IMR-90 (cell line): ENCODE results near the gene ARSD. TPM values are rescaled to one million over a fixed set of nuclear protein-coding genes. Genes with fewer than 3 reads are reported as not detected.

ENCODE experiments used
- ATAC-seq: fragments of 200-7000 bp; cut with Tn5 transposase; 2 replicates; pipeline ENCODE4 v1.9.1; 2020; ENCODE audit warnings: low read depth, mild to moderate bottlenecking, moderate library complexity
- BruUV-seq: library from RNA; stranded (reverse); fragments of 400-500 nt; replicated peaks from 2 replicates; lab custom pipeline; 2021; lab: Mats Ljungman, UMichigan
- CTCF ChIA-PET: fragments of 300-600 bp; formaldehyde crosslinking; extraction: SDS; loops from one replicate; lab custom pipeline; 2021; ENCODE audit warnings: antibody characterized with exemption; lab: Yijun Ruan, JAX
- POLR2A ChIA-PET: fragments of 300-600 bp; sonication (Branson Sonifier 250); formaldehyde crosslinking; loops from one replicate; lab custom pipeline; 2022; ENCODE audit warnings: antibody characterized with exemption; ENCODE audit not compliant: unreplicated experiment; lab: Charles Lee
- DNase-seq: peaks from one replicate; pipeline ENCODE4 v3.0.0; 2013
- H2AFZ ChIP-seq: replicated peaks from 2 replicates; pipeline ENCODE3; 2013; ENCODE audit warnings: low read length, mild to moderate bottlenecking; ENCODE audit not compliant: poor library complexity
- H2AK5ac ChIP-seq: 2 replicates; pipeline ENCODE4 v1.6.1; 2013; ENCODE audit warnings: low read depth, low read length, inconsistent platforms
- H2AK9ac ChIP-seq: replicated peaks from 2 replicates; pipeline ENCODE3; 2013; ENCODE audit warnings: mild to moderate bottlenecking, low read depth, low read length, moderate library complexity; ENCODE audit not compliant: poor library complexity
- H2BK120ac ChIP-seq: 2 replicates; pipeline ENCODE4 v1.6.1; 2013; ENCODE audit warnings: low read depth, low read length, inconsistent platforms
- H2BK15ac ChIP-seq: 3 replicates; pipeline ENCODE4 v1.6.1; 2013; ENCODE audit warnings: low read depth, low read length, inconsistent platforms
- H2BK20ac ChIP-seq: 2 replicates; pipeline ENCODE4 v1.6.1; 2013; ENCODE audit warnings: low read depth, mild to moderate bottlenecking, inconsistent platforms, low read length, moderate library complexity
- H2BK5ac ChIP-seq: 2 replicates; pipeline ENCODE4 v1.6.1; 2013; ENCODE audit warnings: mild to moderate bottlenecking, low read depth, low read length, inconsistent platforms; ENCODE audit not compliant: poor library complexity, severe bottlenecking
- H3K14ac ChIP-seq: replicated peaks from 2 replicates; pipeline ENCODE4 v1.6.1; 2013; ENCODE audit warnings: low read depth, low read length, inconsistent platforms
- H3K18ac ChIP-seq: 2 replicates; pipeline ENCODE4 v1.6.1; 2013; ENCODE audit warnings: low read depth, low read length, control low read depth
- H3K23ac ChIP-seq: 2 replicates; pipeline ENCODE4 v1.6.1; 2013; ENCODE audit warnings: low read depth, low read length, inconsistent platforms
- H3K27ac ChIP-seq: 2 replicates; pipeline ENCODE4 v1.5.1; 2013; ENCODE audit warnings: mild to moderate bottlenecking, control low read depth, low read length; ENCODE audit not compliant: insufficient read depth
- H3K27me3 ChIP-seq: 2 replicates; pipeline ENCODE4 v1.6.1; 2013; ENCODE audit warnings: low read length; ENCODE audit not compliant: control insufficient read depth, insufficient read depth
- H3K36me3 ChIP-seq: 2 replicates; pipeline ENCODE4 v1.6.1; 2013; ENCODE audit warnings: low read length, mixed read lengths; ENCODE audit not compliant: control insufficient read depth, insufficient read depth
- H3K4ac ChIP-seq: 2 replicates; pipeline ENCODE4 v1.6.1; 2013; ENCODE audit warnings: low read depth, low read length, inconsistent platforms
- H3K4me1 ChIP-seq: 2 replicates; pipeline ENCODE4 v1.6.1; 2013; ENCODE audit warnings: low read length, mixed read lengths; ENCODE audit not compliant: control insufficient read depth, insufficient read depth
- H3K4me2 ChIP-seq: 2 replicates; pipeline ENCODE4 v1.6.1; 2013; ENCODE audit warnings: low read depth, mild to moderate bottlenecking, control low read depth, low read length, moderate library complexity
- H3K4me3 ChIP-seq: 2 replicates; pipeline ENCODE4 v1.5.1; 2013; ENCODE audit warnings: low read depth, mild to moderate bottlenecking, control low read depth, low read length, moderate library complexity; ENCODE audit not compliant: insufficient read depth
- H3K56ac ChIP-seq: 2 replicates; pipeline ENCODE4 v1.6.1; 2013; ENCODE audit warnings: low read length, inconsistent platforms; ENCODE audit not compliant: insufficient read depth; ENCODE audit errors: extremely low read depth
- H3K79me1 ChIP-seq, 2 experiments: 2 replicates each; pipeline ENCODE4 v1.6.1; 2013; ENCODE audit warnings: low read length in 2 of 2, inconsistent platforms in 1 of 2, low read depth in 1 of 2
- H3K9ac ChIP-seq: 2 replicates; pipeline ENCODE4 v1.6.1; 2013; ENCODE audit warnings: low read depth, low read length, control low read depth
- H3K9me1 ChIP-seq: 2 replicates; pipeline ENCODE4 v1.6.1; 2013; ENCODE audit warnings: low read length, inconsistent platforms; ENCODE audit not compliant: insufficient read depth
- H3K9me3 ChIP-seq: 2 replicates; pipeline ENCODE4 v1.6.1; 2013; ENCODE audit warnings: low read length; ENCODE audit not compliant: control insufficient read depth, insufficient read depth
- H4K20me1 ChIP-seq: 2 replicates; pipeline ENCODE4 v1.6.1; 2013; ENCODE audit warnings: low read length, inconsistent platforms; ENCODE audit not compliant: insufficient read depth
- H4K5ac ChIP-seq: 2 replicates; pipeline ENCODE4 v1.6.1; 2013; ENCODE audit warnings: mild to moderate bottlenecking, low read depth, low read length, control low read depth
- H4K8ac ChIP-seq, 2 experiments: 2 replicates each; pipeline ENCODE4 v1.6.1; 2013; ENCODE audit warnings: low read depth in 2 of 2, low read length in 2 of 2, control low read depth in 1 of 2, inconsistent platforms in 1 of 2
- H4K91ac ChIP-seq: 2 replicates; pipeline ENCODE4 v1.6.1; 2013; ENCODE audit warnings: low read depth, low read length, inconsistent platforms; ENCODE audit not compliant: insufficient read depth
- BHLHE40 ChIP-seq: fragments of 150-350 bp; IDR thresholded peaks from 2 replicates; pipeline ENCODE4 v1.6.1; 2016; ENCODE audit warnings: mild to moderate bottlenecking, low read depth, low read length
- CEBPB ChIP-seq: IDR thresholded peaks from 2 replicates; pipeline ENCODE4 v1.6.1; 2012; ENCODE audit warnings: low read depth, low read length, improper control_type of control experiment
- CHD1 ChIP-seq: IDR thresholded peaks from 2 replicates; pipeline ENCODE4 v1.6.1; 2012; ENCODE audit warnings: low read depth, low read length, improper control_type of control experiment
- FOS ChIP-seq: fragments of 150-350 bp; IDR thresholded peaks from 2 replicates; pipeline ENCODE4 v1.6.1; 2016; ENCODE audit warnings: low read depth, low read length
- MAFK ChIP-seq: IDR thresholded peaks from 2 replicates; pipeline ENCODE4 v1.6.1; 2012; ENCODE audit warnings: low read depth, low read length, improper control_type of control experiment
- MAZ ChIP-seq: IDR thresholded peaks from 2 replicates; pipeline ENCODE4 v1.6.1; 2012; ENCODE audit warnings: low read depth, mild to moderate bottlenecking, low read length, improper control_type of control experiment, moderate library complexity, borderline replicate concordance
- MXI1 ChIP-seq: IDR thresholded peaks from 2 replicates; pipeline ENCODE4 v1.6.1; 2012; ENCODE audit warnings: low read depth, mild to moderate bottlenecking, low read length, moderate library complexity, borderline replicate concordance
- NFE2L2 ChIP-seq: fragments of 150-350 bp; IDR thresholded peaks from 2 replicates; pipeline ENCODE4 v1.6.1; 2016; ENCODE audit warnings: low read depth, mild to moderate bottlenecking, low read length
- POLR2A ChIP-seq: IDR thresholded peaks from 2 replicates; pipeline ENCODE4 v1.6.1; 2012; ENCODE audit warnings: mild to moderate bottlenecking, low read depth, low read length
- RAD21 ChIP-seq: IDR thresholded peaks from 2 replicates; pipeline ENCODE4 v1.6.1; 2012; ENCODE audit warnings: low read length, improper control_type of control experiment
- RCOR1 ChIP-seq: IDR thresholded peaks from 2 replicates; pipeline ENCODE4 v1.6.1; 2012; ENCODE audit warnings: mild to moderate bottlenecking, low read length, improper control_type of control experiment; ENCODE audit not compliant: insufficient replicate concordance
- RFX5 ChIP-seq: IDR thresholded peaks from 2 replicates; pipeline ENCODE4 v1.8.0; 2012; ENCODE audit warnings: low read depth, mild to moderate bottlenecking, low read length, moderate library complexity
- SMC3 ChIP-seq: fragments of 150-350 bp; IDR thresholded peaks from 2 replicates; pipeline ENCODE4 v1.6.1; 2016; ENCODE audit warnings: low read depth, mild to moderate bottlenecking, antibody characterized with exemption, low read length, moderate library complexity
- WGBS, 2 experiments: methylation state at CpG; one replicate each; pipeline versions ENCODE4 v1.1.5 to v1.1.7; 2013; ENCODE audit warnings: missing lambda C conversion rate in 2 of 2; ENCODE audit not compliant: insufficient read length in 1 of 2; ENCODE audit errors: extremely low coverage in 2 of 2; 5-methylcytosine and 5-hydroxymethylcytosine counted together
- dilution Hi-C: fragments of 300-500 bp; cut with HindIII; formaldehyde crosslinking; loops from one replicate; pipeline ENCODE4 v1.14.3; 2018; ENCODE audit warnings: low sequenced_read_pairs; ENCODE audit not compliant: unreplicated experiment
- in situ Hi-C: fragments of 300-500 bp; cut with MboI; formaldehyde crosslinking; loops from 3 replicates; pipeline ENCODE4 v1.14.3; 2019; ENCODE audit warnings: low sequenced_read_pairs, inconsistent platforms, mixed read lengths
- intact Hi-C: fragments of 100-400 bp; cut with micrococcal nuclease; formaldehyde crosslinking; loops from 2 replicates; pipeline ENCODE4 v1.10.0; 2022
- polyA plus RNA-seq, 3 experiments: library from polyadenylated mRNA; depleted of rRNA; stranded (reverse); fragments of >200 nt; gene quantifications; 2 replicates each; pipeline ENCODE4 v1.2.3, GENCODE V29; 2012; ENCODE audit warnings: low replicate concordance in 1 of 3
- total RNA-seq: library from RNA; depleted of rRNA; stranded (reverse); fragments of >200 nt; gene quantifications from 2 replicates; pipeline ENCODE4 v1.2.3, GENCODE V29; 2012
- TF ChIP-seq, protein P1 (sequence below): fragments of 150-350 bp; IDR thresholded peaks from 2 replicates; pipeline ENCODE4 v1.6.1; 2017; ENCODE audit warnings: mild to moderate bottlenecking, antibody characterized with exemption, low read length, low read depth
- TF ChIP-seq, protein P2 (sequence below): fragments of 150-350 bp; IDR thresholded peaks from 2 replicates; pipeline ENCODE4 v1.6.1; 2016; ENCODE audit warnings: low read depth, mild to moderate bottlenecking, low read length, moderate library complexity, borderline replicate concordance
- TF ChIP-seq, protein P3 (sequence below): conservative IDR thresholded peaks from 2 replicates; pipeline ENCODE4 v1.5.1; 2012; ENCODE audit warnings: mild to moderate bottlenecking, low read depth, low read length, improper control_type of control experiment

Gene ARSD
- total and polyA plus RNA-seq, 2 of the 4 experiments (the other 2 are of a cell fraction), result 5.1 to 6.3 TPM

DNA sequence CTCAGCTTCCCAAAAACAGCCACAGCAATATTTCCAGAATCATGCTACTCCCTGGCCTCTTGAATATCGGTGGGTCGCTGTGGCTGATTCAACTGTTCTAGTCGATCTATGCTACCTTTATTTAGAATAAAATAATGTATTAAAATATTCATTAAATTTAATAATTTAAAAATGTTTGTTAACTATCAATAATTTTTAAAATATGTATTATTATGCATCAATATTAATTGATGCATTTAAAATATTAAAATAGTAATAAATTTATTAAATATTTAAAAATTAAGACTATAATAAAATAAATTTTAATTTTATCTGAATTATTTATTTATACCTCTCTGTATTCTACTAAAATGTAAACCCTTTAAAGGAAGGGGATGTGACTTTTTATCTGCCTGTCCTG, 19.0 kb downstream of the ARSD start:
- Histone ChIP-seq H2AFZ (no peak overlapping the region), H3K4ac (no peak overlapping the region), H3K36me3 (peaks cover 4% of the 10 kb centered on the region; the same call in 1 of the 2 replicates), H2BK20ac (no peak overlapping the region), H3K18ac (no peak overlapping the region), H3K79me1 (no peaks in the 10 kb centered on the region), H3K27ac (no peak overlapping the region), H2BK15ac (no peak overlapping the region), H3K9me3 (peaks cover 3% of the 10 kb centered on the region; the same call in 1 of the 2 replicates), H2BK5ac (no peak overlapping the region), H4K5ac (no peak overlapping the region), H4K91ac (no peak overlapping the region), H3K9ac (no peak overlapping the region), H3K9me1 (no peaks in the 10 kb centered on the region), H3K4me1 (no peaks in the 10 kb centered on the region), H3K27me3 (no peaks in the 10 kb centered on the region), H2AK5ac (no peak overlapping the region), H2AK9ac (no peak overlapping the region), H3K23ac (no peak overlapping the region), H4K8ac (no peak overlapping the region), H4K20me1 (no peaks in the 10 kb centered on the region), H3K4me2 (no peak overlapping the region), H2BK120ac (no peak overlapping the region), H3K14ac (no peak overlapping the region), H3K56ac (no peak overlapping the region), H3K4me3 (no peak overlapping the region)
- CTCF ChIA-PET, result no interaction called here
- no CpG with 5 or more reads among the region's 3 CpGs for WGBS, 2 experiments
- DNase-seq (no peak), ATAC-seq (no peak)
- no TSS peak for BruUV-seq
- POLR2A ChIA-PET, result no interaction called here
- TF ChIP-seq MAFK (no peak), NFE2L2 (no peak), SMC3 (no peak), CHD1 (no peak), RCOR1 (no peak), CEBPB (no peak), MAZ (no peak), POLR2A (no peak), FOS (no peak), BHLHE40 (no peak), RFX5 (no peak), RAD21 (no peak), MXI1 (no peak)
- TF ChIP-seq, protein P1, sequence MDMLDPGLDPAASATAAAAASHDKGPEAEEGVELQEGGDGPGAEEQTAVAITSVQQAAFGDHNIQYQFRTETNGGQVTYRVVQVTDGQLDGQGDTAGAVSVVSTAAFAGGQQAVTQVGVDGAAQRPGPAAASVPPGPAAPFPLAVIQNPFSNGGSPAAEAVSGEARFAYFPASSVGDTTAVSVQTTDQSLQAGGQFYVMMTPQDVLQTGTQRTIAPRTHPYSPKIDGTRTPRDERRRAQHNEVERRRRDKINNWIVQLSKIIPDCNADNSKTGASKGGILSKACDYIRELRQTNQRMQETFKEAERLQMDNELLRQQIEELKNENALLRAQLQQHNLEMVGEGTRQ, result no peak
- TF ChIP-seq, protein P2, sequence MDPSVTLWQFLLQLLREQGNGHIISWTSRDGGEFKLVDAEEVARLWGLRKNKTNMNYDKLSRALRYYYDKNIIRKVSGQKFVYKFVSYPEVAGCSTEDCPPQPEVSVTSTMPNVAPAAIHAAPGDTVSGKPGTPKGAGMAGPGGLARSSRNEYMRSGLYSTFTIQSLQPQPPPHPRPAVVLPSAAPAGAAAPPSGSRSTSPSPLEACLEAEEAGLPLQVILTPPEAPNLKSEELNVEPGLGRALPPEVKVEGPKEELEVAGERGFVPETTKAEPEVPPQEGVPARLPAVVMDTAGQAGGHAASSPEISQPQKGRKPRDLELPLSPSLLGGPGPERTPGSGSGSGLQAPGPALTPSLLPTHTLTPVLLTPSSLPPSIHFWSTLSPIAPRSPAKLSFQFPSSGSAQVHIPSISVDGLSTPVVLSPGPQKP, result no peak
- TF ChIP-seq, protein P3, sequence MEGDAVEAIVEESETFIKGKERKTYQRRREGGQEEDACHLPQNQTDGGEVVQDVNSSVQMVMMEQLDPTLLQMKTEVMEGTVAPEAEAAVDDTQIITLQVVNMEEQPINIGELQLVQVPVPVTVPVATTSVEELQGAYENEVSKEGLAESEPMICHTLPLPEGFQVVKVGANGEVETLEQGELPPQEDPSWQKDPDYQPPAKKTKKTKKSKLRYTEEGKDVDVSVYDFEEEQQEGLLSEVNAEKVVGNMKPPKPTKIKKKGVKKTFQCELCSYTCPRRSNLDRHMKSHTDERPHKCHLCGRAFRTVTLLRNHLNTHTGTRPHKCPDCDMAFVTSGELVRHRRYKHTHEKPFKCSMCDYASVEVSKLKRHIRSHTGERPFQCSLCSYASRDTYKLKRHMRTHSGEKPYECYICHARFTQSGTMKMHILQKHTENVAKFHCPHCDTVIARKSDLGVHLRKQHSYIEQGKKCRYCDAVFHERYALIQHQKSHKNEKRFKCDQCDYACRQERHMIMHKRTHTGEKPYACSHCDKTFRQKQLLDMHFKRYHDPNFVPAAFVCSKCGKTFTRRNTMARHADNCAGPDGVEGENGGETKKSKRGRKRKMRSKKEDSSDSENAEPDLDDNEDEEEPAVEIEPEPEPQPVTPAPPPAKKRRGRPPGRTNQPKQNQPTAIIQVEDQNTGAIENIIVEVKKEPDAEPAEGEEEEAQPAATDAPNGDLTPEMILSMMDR, result no peak
- intact Hi-C loops, result no loop called here
- dilution Hi-C loops, result no loop called here
- in situ Hi-C loops, result no loop called here
